Measurements from ENCODE around the gene GTF2A2. TPM values are rescaled to one million over a fixed set of nuclear protein-coding genes. Genes with fewer than 3 reads are reported as not detected.

GTF2A2 gene
- total and polyA plus RNA-seq, 2 donors (not counting 1 experiment from before 2014, with no cell fraction given), result 39.7 to 60.0 TPM

- Histone ChIP-seq H2AFZ (ENCODE audit: insufficient read depth, low read depth, low read length, poor library complexity, severe bottlenecking) (no peak overlapping the region), H3K27me3 (replicated peaks in 1 of 4; ENCODE audit: control extremely low read depth in 1 of 4, control insufficient read depth in 3 of 4, insufficient read depth in 4 of 4, low read length in 3 of 4) (no peaks in the 10 kb centered on the region), H4K20me1 (ENCODE audit: control insufficient read depth, insufficient read depth, low read length, poor library complexity, severe bottlenecking) (peaks cover 44% of the 10 kb centered on the region), H3K9me3 (ENCODE audit: control extremely low read depth in 1 of 3, control insufficient read depth in 2 of 3, insufficient read depth in 1 of 3, low read length in 2 of 3) (no peaks in the 10 kb centered on the region), H3K4me3 (ENCODE audit: control extremely low read depth in 1 of 5, extremely low read depth in 1 of 5, insufficient read depth in 1 of 5, low read depth in 2 of 5, low read length in 4 of 5) (peak overlapping the region in 4 of 5 experiments; percentile 21 to 89 (median 48)), H3K79me2 (ENCODE audit: control insufficient read depth, insufficient read depth, low read length) (peaks cover 76% of the 10 kb centered on the region), H3K4me1 (ENCODE audit: control insufficient read depth in 2 of 2, insufficient read depth in 2 of 2, low read length in 2 of 2) (peaks cover 43 to 45% of the 10 kb centered on the region in 2 donors), H3K4me2 (replicated peaks; ENCODE audit: low read depth, low read length, poor library complexity, severe bottlenecking) (peak overlapping the region; percentile 85), H3K36me3 (replicated peaks in 1 of 2; ENCODE audit: control extremely low read depth in 1 of 2, control insufficient read depth in 1 of 2, extremely low read depth in 1 of 2, insufficient read depth in 2 of 2, low read length in 1 of 2) (peaks cover 3 to 16% of the 10 kb centered on the region in 2 experiments), H3K9ac (ENCODE audit: low read length) (peak overlapping the region; percentile 57), H3K27ac (ENCODE audit: low read length in 2 of 2) (peak overlapping the region; percentile 93 to 98)
- Mint-ChIP-seq H3K9me3 (ENCODE audit: insufficient read depth) (no peaks in the 10 kb centered on the region), H3K27ac (peak overlapping the region; percentile 93), H3K27me3 (no peaks in the 10 kb centered on the region), H3K4me1 (peaks cover 54% of the 10 kb centered on the region), H3K4me3 (peak overlapping the region; percentile 86)
- ChIA-PET POLR2A (no interaction called here), CTCF (interaction anchor here (1.0 kb wide), 1 partner anchor 29 kb away, joined by 3 read pairs; the partner anchor contains the start of gene GTF2A2)
- ATAC-seq (ENCODE audit: low read depth) (peak; percentile 8), DNase-seq (peak; percentile 78)
- no peak for TF ChIP-seq CTCF (IDR thresholded peaks at IDR 0.05)
- no peak for TF ChIP-seq EZH2 (IDR thresholded peaks at IDR 0.05; ENCODE audit: borderline replicate concordance, insufficient read depth, low read depth, low read length, poor library complexity, severe bottlenecking)
- 29% methylated on average over 2 of the region's 7 CpGs for WGBS (ENCODE audit: insufficient coverage)
- intact Hi-C loops (cut with micrococcal nuclease), result loop anchor here (1.0 to 5.0 kb wide), 3 partner anchors 29 to 914 kb away; partner anchors contain the start of genes GTF2A2 and MINDY2
Observed at GRCh38 chr15:59686389-59686788, 29.1 kb upstream of the GTF2A2 start.

DNA sequence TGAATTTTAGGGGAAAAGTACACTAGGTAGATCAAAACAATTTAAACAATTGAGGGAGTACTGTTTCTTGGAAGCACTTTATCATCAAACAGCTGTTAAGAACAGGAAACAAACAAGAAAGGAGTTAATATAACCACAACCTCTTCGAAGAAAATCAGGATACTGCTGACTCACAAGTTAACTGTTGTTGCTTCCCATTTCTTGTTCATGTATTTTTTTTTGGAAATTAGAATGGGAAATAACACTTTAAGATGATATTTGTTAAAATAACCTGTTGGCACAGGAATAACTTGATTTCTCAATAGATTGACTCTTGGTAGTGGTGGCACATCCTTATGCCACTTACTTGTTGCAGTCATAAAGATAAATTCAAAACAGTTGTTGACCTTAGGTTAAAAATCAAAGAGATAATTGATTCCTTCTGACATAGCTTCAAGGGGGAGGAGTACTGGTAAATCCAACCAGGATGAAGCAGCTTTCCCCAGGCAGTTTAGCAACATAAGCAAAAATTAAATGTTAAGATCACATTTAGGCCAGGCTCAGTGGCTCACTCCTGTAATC lies 28.5 kb upstream of the GTF2A2 start:
- peaks cover 4 to 22% of the 10 kb centered on the region in 2 experiments for H3K36me3 ChIP-seq (replicated peaks in 1 of 2; ENCODE audit: control extremely low read depth in 1 of 2, control insufficient read depth in 1 of 2, extremely low read depth in 1 of 2, insufficient read depth in 2 of 2, low read length in 1 of 2)
- no peaks in the 10 kb centered on the region for H3K9me3 Mint-ChIP-seq (ENCODE audit: insufficient read depth)
- ChIA-PET POLR2A (no interaction called here), CTCF (interaction anchor here (0.6 to 1.0 kb wide), 3 partner anchors 28 to 153 kb away, joined by 3 to 5 read pairs (median 4); partner anchors contain the start of gene GTF2A2)
- H4K20me1 ChIP-seq (ENCODE audit: control insufficient read depth, insufficient read depth, low read length, poor library complexity, severe bottlenecking), result peaks cover 49% of the 10 kb centered on the region
- no peaks in the 10 kb centered on the region for H3K27me3 ChIP-seq (replicated peaks in 1 of 4; ENCODE audit: control extremely low read depth in 1 of 4, control insufficient read depth in 3 of 4, insufficient read depth in 4 of 4, low read length in 3 of 4)
- intact Hi-C loops (cut with micrococcal nuclease), result loop anchor here (1.0 to 5.0 kb wide), 3 partner anchors 29 to 914 kb away; partner anchors contain the start of genes GTF2A2 and MINDY2
- H2AFZ ChIP-seq (ENCODE audit: insufficient read depth, low read depth, low read length, poor library complexity, severe bottlenecking), result no peak overlapping the region
- peak overlapping the region; percentile 85 for H3K4me2 ChIP-seq (replicated peaks; ENCODE audit: low read depth, low read length, poor library complexity, severe bottlenecking)
- peak overlapping the region; percentile 93 for H3K27ac Mint-ChIP-seq
- DNase-seq (peak; percentile 12), ATAC-seq (ENCODE audit: low read depth) (no peak)
- no peak for TF ChIP-seq CTCF (IDR thresholded peaks at IDR 0.05)
- no peak for TF ChIP-seq EZH2 (IDR thresholded peaks at IDR 0.05; ENCODE audit: borderline replicate concordance, insufficient read depth, low read depth, low read length, poor library complexity, severe bottlenecking)
- H3K4me3 Mint-ChIP-seq, result peak overlapping the region; percentile 86
- no peaks in the 10 kb centered on the region for H3K9me3 ChIP-seq (ENCODE audit: control extremely low read depth in 1 of 3, control insufficient read depth in 2 of 3, insufficient read depth in 1 of 3, low read length in 2 of 3)
- peak overlapping the region in 4 of 5 experiments; percentile 21 to 89 (median 48) for H3K4me3 ChIP-seq (ENCODE audit: control extremely low read depth in 1 of 5, extremely low read depth in 1 of 5, insufficient read depth in 1 of 5, low read depth in 2 of 5, low read length in 4 of 5)
- H3K4me1 ChIP-seq (ENCODE audit: control insufficient read depth in 2 of 2, insufficient read depth in 2 of 2, low read length in 2 of 2), result peaks cover 42 to 45% of the 10 kb centered on the region in 2 donors
- no CpG with 5 or more reads among the region's 1 CpG for WGBS (ENCODE audit: insufficient coverage)
- peak overlapping the region; percentile 57 for H3K9ac ChIP-seq (ENCODE audit: low read length)
- H3K79me2 ChIP-seq (ENCODE audit: control insufficient read depth, insufficient read depth, low read length), result peaks cover 82% of the 10 kb centered on the region
- H3K27me3 Mint-ChIP-seq, result no peaks in the 10 kb centered on the region
- peaks cover 49% of the 10 kb centered on the region for H3K4me1 Mint-ChIP-seq
- H3K27ac ChIP-seq (ENCODE audit: low read length in 2 of 2), result peak overlapping the region; percentile 51 to 98

Measured in B cell (primary cell).